EL (cell line): ENCODE data around the gene TTC29.

ENCODE experiments used
- DNase-seq: peaks from one replicate; pipeline ENCODE4 v3.0.0-alpha.2; 2016

The TTC29 gene

GRCh38 chr4:146945556-146946374 is at the start of gene TTC29:
TSS of gene TTC29 (minus strand) at chr4:146945864. CDS start at chr4:146939895, 5,969 bp downstream.
- DNase-seq: peak; percentile 89

- peak; percentile 40 for DNase-seq
These were observed 36.0 kb upstream of the TTC29 start for GRCh38 chr4:146981651-146982050.

GRCh38 chr4:146978641-146979040 is 33.0 kb upstream of the TTC29 start:
- peak; percentile 38 for DNase-seq

- DNase-seq: no peak
These were observed 30.5 kb upstream of the TTC29 start for GRCh38 chr4:146976145-146976544.

- DNase-seq: no peak
These were observed 29.9 kb upstream of the TTC29 start for GRCh38 chr4:146975527-146975926.

GRCh38 chr4:146975036-146975435 is 29.4 kb upstream of the TTC29 start:
- DNase-seq: no peak

- DNase-seq: no peak
These were observed 26.4 kb upstream of the TTC29 start for GRCh38 chr4:146972036-146972435.

GRCh38 chr4:146969126-146969525 is 23.5 kb upstream of the TTC29 start:
- DNase-seq: no peak

GRCh38 chr4:146960634-146961033 is 15.0 kb upstream of the TTC29 start:
- no peak for DNase-seq

- DNase-seq: peak; percentile 59
These were observed 14.0 kb upstream of the TTC29 start for GRCh38 chr4:146959692-146960091.

- peak; percentile 94 for DNase-seq
These were observed 11.6 kb upstream of the TTC29 start for GRCh38 chr4:146957237-146957636.

- no peak for DNase-seq
These were observed 7.2 kb upstream of the TTC29 start for GRCh38 chr4:146952896-146953295.

- no peak for DNase-seq
These were observed 3.9 kb upstream of the TTC29 start for GRCh38 chr4:146949559-146949958.

GRCh38 chr4:146943691-146944375 is 1.8 kb downstream of the TTC29 start:
- DNase-seq: no peak

- DNase-seq: peak; percentile 22
These were observed 13.5 kb downstream of the TTC29 start for GRCh38 chr4:146932116-146932515.

- no peak for DNase-seq
These were observed 15.0 kb downstream of the TTC29 start for GRCh38 chr4:146930673-146931072.

GRCh38 chr4:146927695-146928094 is 18.0 kb downstream of the TTC29 start:
- no peak for DNase-seq

- DNase-seq: peak; percentile 40
These were observed 29.1 kb downstream of the TTC29 start for GRCh38 chr4:146916479-146917076.

GRCh38 chr4:146915132-146915531 is 30.5 kb downstream of the TTC29 start:
- DNase-seq: no peak

- no peak for DNase-seq
These were observed 45.4 kb downstream of the TTC29 start for GRCh38 chr4:146900295-146900694.

- DNase-seq: no peak
These were observed 55.4 kb downstream of the TTC29 start for GRCh38 chr4:146890301-146890700.

- DNase-seq: no peak
These were observed 62.6 kb downstream of the TTC29 start for GRCh38 chr4:146883070-146883469.

- no peak for DNase-seq
These were observed 88.4 kb downstream of the TTC29 start for GRCh38 chr4:146857298-146857697.

- no peak for DNase-seq
These were observed 89.9 kb downstream of the TTC29 start for GRCh38 chr4:146855761-146856160.
